ENCODE data around the gene ZNF175. TPM values are rescaled to one million over a fixed set of nuclear protein-coding genes. Genes with fewer than 3 reads are reported as not detected.
A peak's percentile ranks its signal among the peaks of the same experiment; 100 is the strongest.

ZNF175 gene
- total RNA-seq, 1 donor from 2014 or later: 15.1 TPM

- Histone ChIP-seq H3K9ac (ENCODE audit: low read length) (no peak overlapping the region), H3K4me1 (ENCODE audit: insufficient read depth, low read length) (no peaks in the 10 kb centered on the region), H4K20me1 (ENCODE audit: insufficient read depth, low read length) (no peaks in the 10 kb centered on the region), H2AFZ (ENCODE audit: low read depth, low read length) (no peak overlapping the region), H3K4me2 (ENCODE audit: low read length) (no peak overlapping the region), H3K36me3 (ENCODE audit: insufficient read depth, low read length) (no peaks in the 10 kb centered on the region), H3K27ac (ENCODE audit: low read depth, low read length) (no peak overlapping the region), H3K27me3 (ENCODE audit: insufficient read depth, low read length) (no peaks in the 10 kb centered on the region), H3K4me3 (ENCODE audit: insufficient read depth, low read depth, low read length) (no peak overlapping the region), H3K79me2 (ENCODE audit: insufficient read depth, low read length) (no peaks in the 10 kb centered on the region), H3K9me3 (ENCODE audit: insufficient read depth, low read depth, low read length) (no peaks in the 10 kb centered on the region)
- FAIRE-seq: no peak
- H3K36me3 Mint-ChIP-seq (ENCODE audit: low read depth, unreplicated experiment): no peaks in the 10 kb centered on the region
- no peaks in the 10 kb centered on the region for H3K4me1 Mint-ChIP-seq (ENCODE audit: low read depth, unreplicated experiment)
- H3K27ac Mint-ChIP-seq (ENCODE audit: unreplicated experiment): no peak overlapping the region
- DNase-seq (ENCODE audit: low read depth): no peak
- H3K4me3 Mint-ChIP-seq (ENCODE audit: unreplicated experiment): no peak overlapping the region
- H3K9me3 Mint-ChIP-seq (ENCODE audit: unreplicated experiment): peaks cover 10% of the 10 kb centered on the region
- TF ChIP-seq EZH2 (IDR thresholded peaks at IDR 0.05; ENCODE audit: insufficient read depth, low read length): no peak
- TF ChIP-seq, protein P1, sequence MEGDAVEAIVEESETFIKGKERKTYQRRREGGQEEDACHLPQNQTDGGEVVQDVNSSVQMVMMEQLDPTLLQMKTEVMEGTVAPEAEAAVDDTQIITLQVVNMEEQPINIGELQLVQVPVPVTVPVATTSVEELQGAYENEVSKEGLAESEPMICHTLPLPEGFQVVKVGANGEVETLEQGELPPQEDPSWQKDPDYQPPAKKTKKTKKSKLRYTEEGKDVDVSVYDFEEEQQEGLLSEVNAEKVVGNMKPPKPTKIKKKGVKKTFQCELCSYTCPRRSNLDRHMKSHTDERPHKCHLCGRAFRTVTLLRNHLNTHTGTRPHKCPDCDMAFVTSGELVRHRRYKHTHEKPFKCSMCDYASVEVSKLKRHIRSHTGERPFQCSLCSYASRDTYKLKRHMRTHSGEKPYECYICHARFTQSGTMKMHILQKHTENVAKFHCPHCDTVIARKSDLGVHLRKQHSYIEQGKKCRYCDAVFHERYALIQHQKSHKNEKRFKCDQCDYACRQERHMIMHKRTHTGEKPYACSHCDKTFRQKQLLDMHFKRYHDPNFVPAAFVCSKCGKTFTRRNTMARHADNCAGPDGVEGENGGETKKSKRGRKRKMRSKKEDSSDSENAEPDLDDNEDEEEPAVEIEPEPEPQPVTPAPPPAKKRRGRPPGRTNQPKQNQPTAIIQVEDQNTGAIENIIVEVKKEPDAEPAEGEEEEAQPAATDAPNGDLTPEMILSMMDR (IDR thresholded peaks at IDR 0.05; ENCODE audit: insufficient read depth, low read depth, low read length): no peak
- peaks cover 24% of the 10 kb centered on the region for H3K27me3 Mint-ChIP-seq (ENCODE audit: low read depth, unreplicated experiment)
Observed at GRCh38 chr19:51552608-51552995, 18.5 kb upstream of the ZNF175 start.

- no peak overlapping the region for H3K9ac ChIP-seq (ENCODE audit: low read length)
- H3K27ac ChIP-seq (ENCODE audit: low read depth, low read length): no peak overlapping the region
- H3K4me1 ChIP-seq (ENCODE audit: insufficient read depth, low read length): no peaks in the 10 kb centered on the region
- H3K36me3 ChIP-seq (ENCODE audit: insufficient read depth, low read length): no peaks in the 10 kb centered on the region
- H3K9me3 Mint-ChIP-seq (ENCODE audit: unreplicated experiment): peaks cover 10% of the 10 kb centered on the region
- H3K4me3 Mint-ChIP-seq (ENCODE audit: unreplicated experiment): no peak overlapping the region
- TF ChIP-seq EZH2 (IDR thresholded peaks at IDR 0.05; ENCODE audit: insufficient read depth, low read length): no peak
- TF ChIP-seq, protein P1 (IDR thresholded peaks at IDR 0.05; ENCODE audit: insufficient read depth, low read depth, low read length): no peak
- peaks cover 23% of the 10 kb centered on the region for H3K27me3 Mint-ChIP-seq (ENCODE audit: low read depth, unreplicated experiment)
- no peaks in the 10 kb centered on the region for H3K27me3 ChIP-seq (ENCODE audit: insufficient read depth, low read length)
- no peak for FAIRE-seq
- H3K9me3 ChIP-seq (ENCODE audit: insufficient read depth, low read depth, low read length): no peaks in the 10 kb centered on the region
- no peaks in the 10 kb centered on the region for H4K20me1 ChIP-seq (ENCODE audit: insufficient read depth, low read length)
- no peaks in the 10 kb centered on the region for H3K79me2 ChIP-seq (ENCODE audit: insufficient read depth, low read length)
- no peak overlapping the region for H3K4me3 ChIP-seq (ENCODE audit: insufficient read depth, low read depth, low read length)
- DNase-seq (ENCODE audit: low read depth): peak; percentile 8
- no peak overlapping the region for H3K27ac Mint-ChIP-seq (ENCODE audit: unreplicated experiment)
- no peaks in the 10 kb centered on the region for H3K4me1 Mint-ChIP-seq (ENCODE audit: low read depth, unreplicated experiment)
- H3K4me2 ChIP-seq (ENCODE audit: low read length): no peak overlapping the region
- H3K36me3 Mint-ChIP-seq (ENCODE audit: low read depth, unreplicated experiment): no peaks in the 10 kb centered on the region
- no peak overlapping the region for H2AFZ ChIP-seq (ENCODE audit: low read depth, low read length)
Observed at GRCh38 chr19:51552996-51553725, 17.9 kb upstream of the ZNF175 start.

- no peak for DNase-seq (ENCODE audit: low read depth)
- no peaks in the 10 kb centered on the region for H3K36me3 ChIP-seq (ENCODE audit: insufficient read depth, low read length)
- H3K27ac ChIP-seq (ENCODE audit: low read depth, low read length): no peak overlapping the region
- Mint-ChIP-seq H3K36me3 (ENCODE audit: low read depth, unreplicated experiment) (no peaks in the 10 kb centered on the region), H3K9me3 (ENCODE audit: unreplicated experiment) (no peaks in the 10 kb centered on the region), H3K27me3 (ENCODE audit: low read depth, unreplicated experiment) (peaks cover 27% of the 10 kb centered on the region), H3K4me3 (ENCODE audit: unreplicated experiment) (no peak overlapping the region), H3K27ac (ENCODE audit: unreplicated experiment) (no peak overlapping the region), H3K4me1 (ENCODE audit: low read depth, unreplicated experiment) (no peaks in the 10 kb centered on the region)
- no peak overlapping the region for H3K4me2 ChIP-seq (ENCODE audit: low read length)
- H3K79me2 ChIP-seq (ENCODE audit: insufficient read depth, low read length): no peaks in the 10 kb centered on the region
- no peak for TF ChIP-seq EZH2 (IDR thresholded peaks at IDR 0.05; ENCODE audit: insufficient read depth, low read length)
- TF ChIP-seq, protein P1 (IDR thresholded peaks at IDR 0.05; ENCODE audit: insufficient read depth, low read depth, low read length): no peak
- H3K9ac ChIP-seq (ENCODE audit: low read length): no peak overlapping the region
- no peak overlapping the region for H2AFZ ChIP-seq (ENCODE audit: low read depth, low read length)
- no peak overlapping the region for H3K4me3 ChIP-seq (ENCODE audit: insufficient read depth, low read depth, low read length)
- no peak for FAIRE-seq
- no peaks in the 10 kb centered on the region for H3K27me3 ChIP-seq (ENCODE audit: insufficient read depth, low read length)
- H3K4me1 ChIP-seq (ENCODE audit: insufficient read depth, low read length): no peaks in the 10 kb centered on the region
- H3K9me3 ChIP-seq (ENCODE audit: insufficient read depth, low read depth, low read length): no peaks in the 10 kb centered on the region
- H4K20me1 ChIP-seq (ENCODE audit: insufficient read depth, low read length): no peaks in the 10 kb centered on the region
Observed at GRCh38 chr19:51559240-51559639, 11.8 kb upstream of the ZNF175 start.
